NCI-H1105 treated with DMSO at 0.1 percent for 48 hours (cell line): ENCODE measurements around the gene ENPEP.
"Not testable (repeated sequence)": the region's sequence is repeated elsewhere in the genome, so short reads cannot be mapped to it uniquely, and the experiment has no call there.

ENCODE experiments used
- DNase-seq: peaks from one replicate; lab custom pipeline; 2025; lab: John Stamatoyannopoulos, UW

ENPEP gene, protein sequence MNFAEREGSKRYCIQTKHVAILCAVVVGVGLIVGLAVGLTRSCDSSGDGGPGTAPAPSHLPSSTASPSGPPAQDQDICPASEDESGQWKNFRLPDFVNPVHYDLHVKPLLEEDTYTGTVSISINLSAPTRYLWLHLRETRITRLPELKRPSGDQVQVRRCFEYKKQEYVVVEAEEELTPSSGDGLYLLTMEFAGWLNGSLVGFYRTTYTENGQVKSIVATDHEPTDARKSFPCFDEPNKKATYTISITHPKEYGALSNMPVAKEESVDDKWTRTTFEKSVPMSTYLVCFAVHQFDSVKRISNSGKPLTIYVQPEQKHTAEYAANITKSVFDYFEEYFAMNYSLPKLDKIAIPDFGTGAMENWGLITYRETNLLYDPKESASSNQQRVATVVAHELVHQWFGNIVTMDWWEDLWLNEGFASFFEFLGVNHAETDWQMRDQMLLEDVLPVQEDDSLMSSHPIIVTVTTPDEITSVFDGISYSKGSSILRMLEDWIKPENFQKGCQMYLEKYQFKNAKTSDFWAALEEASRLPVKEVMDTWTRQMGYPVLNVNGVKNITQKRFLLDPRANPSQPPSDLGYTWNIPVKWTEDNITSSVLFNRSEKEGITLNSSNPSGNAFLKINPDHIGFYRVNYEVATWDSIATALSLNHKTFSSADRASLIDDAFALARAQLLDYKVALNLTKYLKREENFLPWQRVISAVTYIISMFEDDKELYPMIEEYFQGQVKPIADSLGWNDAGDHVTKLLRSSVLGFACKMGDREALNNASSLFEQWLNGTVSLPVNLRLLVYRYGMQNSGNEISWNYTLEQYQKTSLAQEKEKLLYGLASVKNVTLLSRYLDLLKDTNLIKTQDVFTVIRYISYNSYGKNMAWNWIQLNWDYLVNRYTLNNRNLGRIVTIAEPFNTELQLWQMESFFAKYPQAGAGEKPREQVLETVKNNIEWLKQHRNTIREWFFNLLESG

DNA sequence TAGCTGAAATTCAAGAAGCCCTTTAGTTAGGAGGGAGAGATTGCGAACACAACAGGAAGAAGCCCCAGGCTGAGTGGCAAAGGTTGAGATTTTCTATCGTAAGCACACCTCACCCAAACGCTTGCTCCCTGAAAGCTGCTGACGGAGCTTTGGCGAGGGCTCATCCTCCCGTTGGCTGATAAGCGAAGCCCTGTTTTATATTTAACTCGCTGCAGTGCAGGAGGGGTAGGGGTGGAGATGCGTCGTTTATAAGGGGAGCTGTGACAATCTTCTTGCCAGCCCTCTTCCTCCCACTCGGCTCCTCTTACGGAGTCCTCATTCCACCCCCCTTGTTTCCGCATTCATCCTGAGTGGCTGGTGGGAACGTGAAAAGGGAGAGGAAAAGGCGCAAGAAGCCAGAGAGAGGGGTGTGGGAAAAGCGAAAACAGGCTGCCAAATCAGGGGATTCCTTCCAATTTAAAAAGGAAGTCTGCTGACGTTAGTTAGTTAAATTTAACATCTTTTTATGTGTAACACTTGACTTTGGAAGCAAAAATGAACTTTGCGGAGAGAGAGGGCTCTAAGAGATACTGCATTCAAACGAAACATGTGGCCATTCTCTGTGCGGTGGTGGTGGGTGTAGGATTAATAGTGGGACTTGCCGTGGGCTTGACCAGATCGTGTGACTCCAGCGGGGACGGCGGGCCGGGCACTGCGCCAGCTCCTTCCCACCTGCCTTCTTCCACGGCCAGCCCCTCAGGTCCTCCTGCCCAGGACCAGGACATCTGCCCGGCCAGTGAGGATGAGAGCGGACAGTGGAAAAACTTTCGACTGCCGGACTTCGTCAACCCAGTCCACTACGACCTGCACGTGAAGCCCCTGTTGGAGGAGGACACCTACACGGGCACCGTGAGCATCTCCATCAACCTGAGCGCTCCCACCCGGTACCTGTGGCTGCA lies at the start of gene ENPEP:
Gene ENPEP, plus strand, starts transcription at position 275 of the 938 bp plus-strand sequence. Its CDS starts 260 bp downstream, at position 535.
- DNase-seq, result no peak

DNA sequence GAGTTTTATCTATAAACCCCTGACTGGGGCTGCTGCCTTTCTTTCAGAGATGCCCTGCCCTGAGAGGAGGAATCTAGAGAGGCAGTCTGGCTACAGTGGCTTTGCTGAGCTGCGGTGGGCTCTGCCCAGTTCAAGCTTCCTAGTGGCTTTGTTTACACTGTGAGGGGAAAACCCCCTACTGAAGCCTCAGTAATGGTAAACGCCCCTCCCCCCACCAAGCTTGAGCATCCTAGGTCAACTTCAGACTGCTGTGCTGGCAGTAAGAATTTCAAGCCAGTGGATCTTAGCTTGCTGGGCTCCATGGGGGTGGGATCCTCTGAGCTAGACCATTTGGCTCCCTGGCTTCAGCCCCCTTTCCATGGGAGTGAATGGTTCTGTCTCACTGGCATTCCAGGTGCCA lies 44.1 kb upstream of the ENPEP start:
- not testable (repeated sequence) for DNase-seq

GRCh38 chr4:110437292-110437691 lies 38.7 kb upstream of the ENPEP start:
- DNase-seq, result not testable (repeated sequence)

GRCh38 chr4:110439209-110439608 lies 36.7 kb upstream of the ENPEP start:
- not testable (repeated sequence) for DNase-seq

DNA sequence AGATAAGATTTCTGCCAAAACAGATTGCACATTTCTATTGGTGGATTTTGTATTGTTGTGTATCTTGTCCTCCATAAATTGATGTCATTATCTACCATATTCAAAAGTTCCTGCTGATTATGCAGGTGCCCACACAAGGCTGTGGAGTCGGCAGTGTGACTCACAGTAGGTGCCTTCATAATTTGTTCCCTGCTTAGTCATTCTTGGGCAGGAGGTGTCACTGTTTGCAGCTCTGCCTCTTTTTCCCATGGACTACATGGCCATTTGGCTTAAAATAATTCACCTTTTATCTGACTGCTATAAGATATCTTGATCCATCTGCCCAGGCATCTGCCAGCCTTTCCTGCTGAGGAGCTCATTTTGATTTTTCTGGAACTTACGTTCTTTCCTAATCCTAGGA lies 33.6 kb upstream of the ENPEP start:
- DNase-seq, result no peak

- no peak for DNase-seq
Measured at GRCh38 chr4:110442788-110443187, 33.2 kb upstream of the ENPEP start.

GRCh38 chr4:110449947-110450346 lies 26.0 kb upstream of the ENPEP start:
- DNase-seq, result no peak

GRCh38 chr4:110452546-110452945 lies 23.4 kb upstream of the ENPEP start:
- no peak for DNase-seq

DNA sequence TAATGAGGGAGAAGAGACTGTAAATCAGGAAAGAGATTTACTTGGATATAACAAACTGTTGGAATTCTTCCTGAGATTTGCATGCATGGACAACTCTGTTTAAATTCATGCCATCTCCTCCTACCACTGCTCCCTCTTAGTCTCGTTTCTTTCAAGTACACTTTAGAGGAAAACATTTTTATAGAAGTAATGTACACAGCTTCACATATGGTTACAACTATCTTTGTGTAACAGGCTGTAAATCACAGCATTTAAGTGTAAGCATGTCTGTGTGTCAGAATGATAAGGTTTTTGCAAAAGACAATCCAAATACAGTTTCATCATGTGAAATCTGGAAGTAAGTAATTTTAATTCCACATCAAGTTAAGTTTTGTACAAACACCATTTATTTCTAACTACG lies 21.5 kb upstream of the ENPEP start:
- no peak for DNase-seq

DNA sequence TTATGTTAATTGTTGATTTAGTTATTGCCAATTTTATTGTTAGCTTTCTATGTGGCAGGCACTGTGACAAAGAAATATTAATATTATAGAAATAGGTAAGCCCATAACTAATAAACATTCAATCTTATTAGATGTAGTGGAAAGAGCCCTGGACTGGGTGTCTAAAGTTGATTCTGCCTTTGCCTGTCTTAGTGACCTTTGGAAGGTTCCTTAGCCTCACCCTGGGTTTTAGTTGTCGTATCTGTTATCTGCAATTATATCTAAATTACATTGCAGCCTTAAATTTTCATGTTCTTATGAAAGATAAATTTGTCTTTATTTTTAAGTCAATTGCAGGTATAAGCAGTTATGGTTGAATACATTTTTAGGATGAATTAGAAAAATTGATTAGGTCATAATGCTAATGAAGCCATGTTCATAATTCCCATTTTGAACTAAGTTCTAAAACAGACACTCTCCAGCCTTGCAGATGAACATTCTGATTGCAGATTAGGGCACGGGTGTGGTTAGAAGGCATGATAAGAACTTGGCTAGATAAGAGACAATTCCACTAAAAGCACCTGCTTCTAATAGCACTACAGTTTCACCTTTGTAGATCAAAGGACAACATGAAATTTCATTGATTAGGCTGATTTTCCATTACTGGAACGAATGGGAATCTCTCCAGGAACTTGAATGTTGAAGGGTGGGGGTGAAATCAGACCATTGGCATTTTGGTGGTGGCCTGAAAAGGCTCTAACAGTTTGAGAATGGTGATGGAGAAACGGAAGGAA lies 17.3 kb upstream of the ENPEP start:
- no peak for DNase-seq

GRCh38 chr4:110460074-110460746 lies 15.7 kb upstream of the ENPEP start:
- no peak for DNase-seq

GRCh38 chr4:110467400-110467799 lies 8.6 kb upstream of the ENPEP start:
- no peak for DNase-seq

DNA sequence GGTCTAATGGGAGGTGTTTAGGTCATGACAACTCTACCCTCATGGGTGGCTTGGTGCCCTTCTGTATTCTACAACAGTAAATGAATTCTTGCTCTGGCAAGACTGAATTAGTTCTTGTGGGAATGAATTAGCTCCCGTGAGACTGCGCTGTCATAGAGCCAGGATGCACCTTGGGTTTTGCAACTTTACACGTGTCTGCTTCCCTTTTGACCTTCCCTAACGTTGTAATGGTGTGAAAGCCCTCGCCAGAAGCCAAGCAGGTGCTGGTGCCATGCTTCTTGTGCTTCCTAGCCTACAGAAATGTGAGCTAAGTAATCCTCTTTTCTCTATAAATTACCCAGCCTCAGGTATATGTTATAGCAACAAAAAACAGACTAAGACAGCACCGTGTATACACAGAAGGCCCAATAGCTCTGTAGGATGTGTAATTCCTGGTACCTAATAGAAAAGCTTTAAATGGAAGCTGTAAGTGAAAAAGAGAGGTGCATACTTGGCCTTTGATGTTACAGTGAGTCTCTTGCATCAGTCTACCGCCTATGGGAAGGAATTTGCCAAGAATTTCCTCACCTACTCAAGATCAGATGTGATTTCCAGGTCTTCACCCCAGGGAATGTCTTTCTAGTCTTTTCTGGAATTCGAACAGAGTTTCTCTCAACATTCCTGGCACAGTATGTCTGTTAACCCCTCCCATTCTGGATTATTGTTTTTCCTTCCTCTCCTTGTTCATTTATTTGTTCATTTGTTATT lies 3.2 kb upstream of the ENPEP start:
- no peak for DNase-seq

DNA sequence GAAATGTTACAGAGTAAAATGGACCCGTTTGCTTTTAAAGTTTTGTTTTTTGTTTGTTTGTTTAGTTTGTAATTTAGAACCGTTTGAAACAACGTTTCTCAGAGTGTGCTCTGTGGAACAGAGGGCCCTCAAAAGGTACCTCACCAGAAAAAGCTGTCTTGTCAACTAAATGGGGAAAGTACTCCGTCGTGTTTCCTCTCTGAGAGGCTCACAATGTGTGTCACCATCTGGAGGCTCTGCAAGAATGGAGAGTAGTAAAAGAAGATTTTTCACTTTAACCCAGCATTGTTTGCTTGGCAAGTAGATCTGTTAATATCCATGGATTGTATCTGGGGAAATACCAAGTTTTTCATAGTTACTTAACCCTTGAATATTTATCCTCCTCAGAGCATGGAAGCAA lies 1.5 kb upstream of the ENPEP start:
- no peak for DNase-seq

DNA sequence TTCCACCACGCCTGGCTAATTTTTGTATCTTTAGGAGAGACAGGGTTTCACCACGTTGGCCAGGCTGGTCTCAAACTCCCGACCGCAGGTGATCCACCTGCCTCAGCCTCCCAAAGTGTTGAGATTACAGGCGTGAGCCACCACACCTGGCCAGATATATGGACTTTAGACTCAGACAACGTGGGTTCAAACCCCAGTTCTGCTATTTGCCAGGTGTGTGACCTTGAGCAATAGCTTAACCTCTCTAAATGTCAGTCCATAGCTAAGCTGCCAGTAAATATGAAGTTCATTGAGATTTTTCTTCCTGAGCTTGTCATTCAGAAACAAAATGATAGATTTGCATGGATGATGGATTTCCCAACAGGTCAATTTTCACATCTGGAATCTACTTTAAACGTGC lies 875 bp upstream of the ENPEP start:
- not testable (repeated sequence) for DNase-seq

DNA sequence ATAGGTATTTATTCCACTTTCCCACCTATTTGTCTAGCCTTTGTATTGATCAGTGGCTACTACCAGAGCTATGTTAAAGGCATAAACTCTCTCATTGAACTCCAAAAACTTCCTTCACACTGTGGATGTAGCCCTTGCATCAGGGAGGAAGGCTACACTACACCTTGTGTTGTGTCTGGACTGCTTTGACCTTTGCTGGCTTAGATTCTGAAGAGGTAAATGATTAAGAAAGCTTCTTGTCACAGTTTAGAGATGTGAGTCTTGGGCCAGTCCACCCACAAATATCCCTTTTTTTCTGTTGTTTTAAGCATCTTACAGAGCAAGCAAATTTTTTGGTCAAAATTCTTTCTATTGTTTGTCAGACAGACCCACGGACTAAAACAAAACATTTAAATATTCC lies 1.9 kb downstream of the ENPEP start:
- DNase-seq, result no peak

DNA sequence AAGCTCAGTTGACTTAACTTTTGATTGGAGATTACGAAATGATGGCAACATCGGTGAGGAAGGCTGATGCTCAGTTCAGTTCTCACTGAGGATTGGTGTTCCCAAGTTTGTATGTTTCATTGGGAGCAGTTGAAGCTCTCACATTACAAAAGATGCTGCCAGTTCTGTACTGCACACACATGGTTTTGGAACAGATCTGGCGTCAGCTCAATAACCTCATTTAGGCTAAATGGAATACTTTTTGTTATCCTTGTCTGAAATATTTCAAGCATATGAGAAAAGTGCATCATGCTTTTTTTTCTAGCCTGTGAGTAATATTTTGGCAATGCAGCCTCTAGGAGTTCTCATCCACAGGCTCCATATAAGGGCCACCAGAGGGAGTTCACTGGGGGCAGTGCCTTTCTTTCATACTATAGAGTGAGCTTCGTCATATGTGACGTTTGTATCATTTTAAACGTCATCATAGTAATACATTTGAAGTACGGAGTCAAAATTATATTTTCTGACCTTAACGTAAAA lies 4.1 kb downstream of the ENPEP start:
- DNase-seq, result no peak

DNA sequence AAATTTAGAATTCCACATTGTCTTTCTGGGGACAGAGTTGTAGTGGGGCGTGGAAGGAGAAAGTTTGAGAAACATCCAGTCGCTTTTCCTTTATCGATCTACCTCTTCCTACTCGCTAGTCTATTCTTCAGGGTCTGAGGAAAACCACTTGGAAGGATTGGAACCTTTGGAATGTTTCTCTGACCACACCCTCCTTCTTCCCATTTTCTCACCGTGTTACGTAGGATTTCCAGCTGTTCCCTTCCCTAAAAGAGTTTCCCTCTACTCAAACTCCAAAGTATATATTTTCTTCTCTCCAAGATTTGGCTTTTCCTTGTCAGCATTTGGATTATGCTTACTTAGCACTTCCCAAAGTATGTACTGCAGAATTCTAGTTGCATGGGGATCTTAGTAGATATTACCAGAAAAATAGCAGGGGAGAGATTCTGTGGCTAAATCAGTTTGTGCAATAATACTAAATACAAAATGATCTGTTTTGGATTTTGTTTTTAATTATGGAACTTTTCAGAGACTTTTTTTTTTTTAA lies 4.9 kb downstream of the ENPEP start:
- no peak for DNase-seq

- DNase-seq, result no peak
Measured at GRCh38 chr4:110483516-110483915, 7.6 kb downstream of the ENPEP start.
